NOMO-1 treated with dmso at 0.1 percent for 144 hours (cell line): ENCODE measurements around the gene SP4.

Experiments used
- DNase-seq: peaks from one replicate; lab custom pipeline; 2025; ENCODE audit not compliant: unreplicated experiment; lab: John Stamatoyannopoulos, UW

SP4 gene

DNA sequence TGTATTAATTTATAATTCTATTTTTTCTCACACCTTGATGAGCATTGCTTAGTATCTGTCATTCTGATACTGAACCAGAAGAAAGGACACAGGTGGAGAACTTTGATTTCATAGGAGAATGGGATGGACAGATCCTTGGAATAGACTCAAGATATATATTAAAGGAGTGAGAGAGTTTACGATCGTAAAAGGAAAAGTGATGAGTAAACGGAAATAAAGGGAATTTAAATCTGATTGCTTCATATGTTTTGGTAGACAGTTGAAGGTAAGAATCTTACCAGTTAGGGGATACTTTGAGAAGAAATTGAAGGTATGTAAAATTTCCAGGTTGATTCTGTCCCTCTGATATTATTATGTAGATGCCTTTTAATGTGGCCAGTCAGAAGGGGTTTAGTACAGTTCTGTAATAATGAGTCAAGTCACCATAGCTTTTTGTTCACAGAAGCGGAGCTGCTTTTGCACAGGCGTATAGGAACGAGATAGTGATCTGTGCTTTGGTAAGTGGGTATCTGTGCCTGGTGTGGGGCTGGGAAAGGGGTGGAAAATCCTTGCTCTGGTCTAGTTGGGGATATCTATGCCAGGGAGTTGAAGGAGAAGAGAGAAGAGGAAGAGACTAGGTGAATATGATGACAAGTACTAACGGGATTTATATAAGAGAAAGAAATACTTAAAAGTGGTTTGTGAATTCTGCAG lies 15.4 kb downstream of the SP4 start:
- DNase-seq: no peak

GRCh38 chr7:21448974-21449373 lies 21.1 kb downstream of the SP4 start:
- no peak for DNase-seq

- DNase-seq: no peak
These were observed 22.2 kb downstream of the SP4 start for GRCh38 chr7:21450076-21450475.

DNA sequence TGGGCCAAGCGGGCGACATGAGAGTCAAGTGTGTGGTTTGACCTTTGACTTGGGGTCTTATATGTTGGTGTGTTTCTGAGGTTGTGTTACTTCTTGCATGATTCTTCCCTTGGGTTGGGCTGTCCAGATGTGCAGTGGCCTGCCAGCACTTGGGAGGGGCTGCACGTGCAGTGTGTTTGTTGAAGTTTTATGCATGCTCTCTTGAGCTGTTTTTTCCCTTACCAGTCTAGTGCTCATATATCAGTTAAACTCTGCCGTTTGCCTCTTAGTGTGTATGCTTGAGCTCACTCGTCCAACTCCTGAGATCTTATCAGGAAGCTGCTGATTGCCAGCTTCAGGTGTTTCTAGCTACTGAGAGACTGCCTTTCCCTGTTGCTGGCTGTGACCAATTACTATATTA lies 23.1 kb downstream of the SP4 start:
- DNase-seq: no peak

DNA sequence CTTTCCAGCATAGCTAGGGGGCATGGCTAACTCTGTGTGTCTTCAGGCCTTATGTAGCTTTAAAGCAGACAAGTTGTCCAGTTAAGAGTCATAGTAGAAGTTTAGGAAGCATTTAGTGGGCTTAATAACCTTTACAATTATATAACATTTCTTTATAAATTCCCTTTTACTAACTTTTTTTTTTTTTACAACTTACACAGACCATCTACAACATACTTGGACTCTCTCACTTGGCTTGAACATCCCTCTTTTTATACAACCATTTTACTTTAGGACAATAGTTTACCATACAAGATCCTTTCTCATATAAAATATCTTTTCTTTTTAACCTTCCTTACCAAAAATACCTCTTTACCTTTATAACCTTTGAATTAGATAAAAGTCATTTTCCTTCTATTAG lies 26.3 kb downstream of the SP4 start:
- no peak for DNase-seq

- no peak for DNase-seq
These were observed 27.0 kb downstream of the SP4 start for GRCh38 chr7:21454906-21455305.

GRCh38 chr7:21461282-21461681 lies 33.4 kb downstream of the SP4 start:
- no peak for DNase-seq

DNA sequence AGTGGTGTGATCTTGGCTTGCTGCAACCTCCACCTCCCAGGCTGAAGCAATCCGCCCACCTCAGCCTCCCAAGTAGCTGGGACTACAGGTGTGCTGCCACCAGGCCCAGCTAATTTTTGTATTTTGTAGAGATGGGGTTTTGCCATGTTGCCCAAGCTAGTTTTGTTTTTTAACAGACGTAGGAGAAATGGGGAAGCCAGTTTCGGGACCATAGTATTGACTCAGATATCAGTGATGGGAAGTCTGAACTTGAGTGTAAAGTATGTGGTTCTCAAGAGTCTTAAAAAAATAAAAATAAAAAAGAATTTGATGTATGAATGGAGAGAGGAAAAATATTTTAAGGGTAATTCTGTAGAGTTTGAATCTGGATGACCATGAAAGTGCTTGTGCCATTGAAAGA lies 34.2 kb downstream of the SP4 start:
- no peak for DNase-seq

GRCh38 chr7:21463524-21463923 lies 35.6 kb downstream of the SP4 start:
- no peak for DNase-seq

DNA sequence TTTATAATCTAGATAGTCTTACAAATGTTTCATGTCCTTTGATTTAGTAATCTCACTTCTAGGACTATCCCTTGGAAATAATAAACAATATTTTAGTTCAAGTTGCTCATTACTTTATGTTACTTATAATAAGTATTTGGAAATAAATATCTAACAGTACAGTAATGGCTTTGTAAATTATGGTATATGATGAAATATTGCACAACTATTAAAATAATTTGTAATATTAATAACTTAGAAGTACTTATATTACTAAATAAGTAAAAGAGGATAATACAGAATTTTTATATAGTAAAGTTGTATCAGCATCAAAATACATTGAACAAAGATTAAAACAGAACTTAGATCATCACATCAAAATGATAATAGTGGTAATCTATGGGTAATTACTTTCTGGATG lies 41.1 kb downstream of the SP4 start:
- DNase-seq: no peak

DNA sequence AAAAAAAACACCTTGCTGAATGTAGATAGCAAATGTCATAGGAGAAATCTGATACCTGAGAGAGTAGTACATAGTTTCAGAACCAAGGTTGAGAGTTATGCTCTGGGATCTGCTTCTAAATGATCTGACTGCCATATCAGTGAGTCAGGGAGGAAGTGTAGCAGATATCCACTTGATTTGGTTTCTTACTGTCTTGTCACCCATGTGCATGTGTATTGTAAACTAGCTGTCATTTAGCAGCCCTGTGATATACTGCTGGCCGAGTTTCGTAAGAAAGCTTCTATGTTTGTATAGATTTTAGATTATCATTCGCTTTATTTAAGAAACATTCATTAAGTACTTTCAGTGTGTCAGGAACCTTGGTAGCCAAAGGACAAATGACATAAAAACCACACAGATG lies 42.0 kb downstream of the SP4 start:
- DNase-seq: no peak

- DNase-seq: no peak
These were observed 44.1 kb downstream of the SP4 start for GRCh38 chr7:21472029-21472428.

GRCh38 chr7:21476429-21476828 lies 48.5 kb downstream of the SP4 start:
- DNase-seq: no peak

GRCh38 chr7:21480693-21481403 lies 53.0 kb downstream of the SP4 start:
- no peak for DNase-seq

- DNase-seq: no peak
These were observed 58.6 kb downstream of the SP4 start for GRCh38 chr7:21486511-21486910.

DNA sequence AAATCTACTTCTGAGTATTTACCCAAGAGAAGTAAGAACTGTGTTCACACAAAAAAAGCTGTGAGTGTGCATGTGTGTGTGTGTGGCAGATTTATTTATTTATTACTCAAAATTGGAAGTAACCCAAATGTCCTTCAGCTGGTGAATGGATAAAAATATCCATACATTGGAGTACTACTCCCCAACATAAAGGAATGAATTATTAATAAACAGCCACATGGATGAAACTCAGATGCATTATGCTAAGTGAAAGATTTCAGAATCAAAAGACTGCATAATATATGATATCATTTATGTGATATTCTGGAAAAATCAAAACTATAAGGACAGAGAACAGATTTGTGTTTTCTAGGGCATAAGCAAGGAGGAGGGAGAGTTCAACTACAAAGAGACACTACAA lies 67.8 kb downstream of the SP4 start:
- DNase-seq: no peak

DNA sequence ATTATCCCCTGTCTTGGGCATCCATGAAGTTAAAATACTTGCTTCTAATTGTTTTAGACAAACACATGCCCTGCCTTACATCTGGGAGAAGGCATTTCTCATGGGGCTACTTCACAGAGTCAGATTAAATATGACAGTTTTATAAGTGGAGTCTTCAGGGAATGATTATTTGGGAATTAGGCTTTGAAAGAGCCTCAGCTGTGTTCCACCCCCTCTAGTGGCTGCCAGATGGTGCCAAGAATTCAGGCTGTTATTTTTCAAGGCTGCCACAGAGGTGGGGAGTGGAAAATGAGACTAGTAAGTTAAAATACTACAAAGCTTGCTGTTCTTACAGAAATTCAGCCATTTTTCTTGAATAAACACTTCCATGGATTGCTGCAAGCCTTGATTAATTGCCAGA lies 69.2 kb downstream of the SP4 start:
- DNase-seq: no peak

DNA sequence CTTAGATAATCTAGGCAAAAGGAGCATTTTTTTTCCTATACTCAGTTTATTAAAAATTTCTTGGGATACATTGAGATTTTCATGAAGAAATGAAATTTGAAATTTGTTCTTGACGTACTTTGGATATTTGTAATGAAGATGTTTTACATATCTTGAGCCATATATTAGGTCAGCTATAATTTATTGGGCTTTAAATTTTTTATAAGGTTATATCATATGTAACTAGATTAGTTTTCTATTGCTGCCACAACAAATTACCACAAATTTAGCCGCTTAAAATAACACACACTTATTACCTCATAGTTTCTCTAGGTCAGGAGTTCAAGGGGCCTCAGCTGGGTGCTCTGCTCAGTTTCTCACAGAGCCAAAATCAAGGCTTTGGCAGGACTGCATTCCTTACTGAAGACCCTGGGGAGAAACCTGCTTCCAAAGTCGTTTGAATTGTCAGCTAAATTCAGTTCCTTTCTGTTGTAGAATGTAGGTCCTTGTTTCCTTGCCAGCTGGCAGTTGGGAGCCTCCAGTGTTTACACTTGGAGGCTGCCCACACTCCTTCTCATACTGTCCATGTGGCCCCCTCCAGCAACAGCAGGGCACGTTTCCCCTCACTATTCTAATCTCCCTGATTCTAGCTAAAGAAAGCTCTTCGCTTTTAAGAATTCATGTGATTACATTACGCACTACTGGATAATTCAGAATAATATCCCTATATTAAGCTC lies 72.4 kb downstream of the SP4 start:
- no peak for DNase-seq

DNA sequence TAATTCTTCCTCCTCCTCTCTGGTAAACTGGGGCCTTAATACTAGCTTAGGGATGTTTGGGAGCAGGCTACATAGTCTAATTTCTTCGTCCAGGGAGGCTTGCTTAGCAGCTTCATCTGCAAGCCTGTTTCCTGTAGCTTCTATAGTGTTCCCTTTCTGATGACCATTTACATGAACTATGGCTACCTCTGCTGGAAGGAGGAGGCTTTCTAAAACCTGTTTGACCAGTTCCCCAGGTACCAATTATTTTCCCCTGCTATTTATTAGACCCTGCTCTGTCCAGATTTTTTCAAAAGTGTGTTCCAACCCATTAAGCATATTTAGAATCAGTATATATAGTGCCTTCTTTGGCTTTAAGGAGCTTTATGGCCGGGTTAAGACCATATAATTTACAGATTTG lies 76.1 kb downstream of the SP4 start:
- no peak for DNase-seq

GRCh38 chr7:21507627-21508343 lies 79.9 kb downstream of the SP4 start:
- DNase-seq: no peak

- no peak for DNase-seq
These were observed 80.7 kb downstream of the SP4 start for GRCh38 chr7:21508538-21508937.

DNA sequence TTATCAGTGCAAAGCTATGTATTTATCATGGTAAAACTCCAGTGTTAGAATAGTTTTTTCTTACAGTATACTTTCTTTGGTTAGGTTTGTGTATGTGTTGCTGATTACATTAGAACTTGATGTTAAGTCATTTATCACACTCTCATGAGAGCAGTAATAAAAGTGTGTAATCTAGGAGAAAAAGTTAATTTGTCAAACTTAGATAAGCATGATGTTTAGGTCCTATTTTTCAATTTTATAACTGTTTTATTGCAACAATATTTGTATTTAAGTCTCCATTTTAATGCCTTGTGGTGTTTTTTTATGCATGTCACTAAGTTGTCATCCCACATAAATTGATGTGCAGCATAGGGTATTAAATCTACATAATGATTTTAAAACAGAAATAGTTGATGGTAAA lies 86.2 kb downstream of the SP4 start:
- DNase-seq: no peak
